Liver (tissue), 9 donors: Measurements from ENCODE around the gene IFNA4. TPM values are rescaled to one million over a fixed set of nuclear protein-coding genes. Genes with fewer than 3 reads are reported as not detected.
"Not testable (repeated sequence)": the region's sequence is repeated elsewhere in the genome, so short reads cannot be mapped to it uniquely, and the experiment has no call there.

ENCODE experiments used
- DNase-seq: peaks from one replicate; pipeline ENCODE4 v3.0.0-alpha.2; 2017; ENCODE audit warnings: low spot score
- H3K27ac ChIP-seq, 2 donors: one replicate each; pipeline ENCODE4 v1.7.0; 2013; ENCODE audit warnings: inconsistent platforms in 2 of 2, low read length in 2 of 2, control low read depth in 1 of 2, low read depth in 1 of 2, mild to moderate bottlenecking in 1 of 2
- H3K27me3 ChIP-seq, 4 donors: one replicate each; pipeline versions ENCODE4 v1.6.1 to v1.7.0; 2013; ENCODE audit warnings: low read length in 3 of 4, inconsistent platforms in 1 of 4, mild to moderate bottlenecking in 1 of 4, moderate library complexity in 1 of 4; ENCODE audit not compliant: control insufficient read depth in 4 of 4, insufficient read depth in 4 of 4
- H3K36me3 ChIP-seq, 4 donors: one replicate each; pipeline versions ENCODE4 v1.6.1 to v1.7.0; 2013; ENCODE audit warnings: low read length in 3 of 4, mild to moderate bottlenecking in 3 of 4, low read depth in 1 of 4, moderate library complexity in 1 of 4; ENCODE audit not compliant: control insufficient read depth in 4 of 4, insufficient read depth in 3 of 4
- H3K4me1 ChIP-seq, 4 donors: one replicate each; pipeline versions ENCODE4 v1.6.1 to v1.7.0; 2013; ENCODE audit warnings: low read length in 3 of 4, mild to moderate bottlenecking in 3 of 4, moderate library complexity in 1 of 4; ENCODE audit not compliant: control insufficient read depth in 4 of 4, insufficient read depth in 4 of 4
- H3K4me3 ChIP-seq, 3 donors: one replicate each; pipeline versions ENCODE4 v1.6.1 to v1.7.0; 2013; ENCODE audit warnings: low read length in 3 of 3, control low read depth in 1 of 3, low read depth in 1 of 3, mild to moderate bottlenecking in 1 of 3
- H3K9ac ChIP-seq, 2 donors: one replicate each; pipeline ENCODE4 v1.7.0; 2013; ENCODE audit warnings: low read length in 2 of 2, mild to moderate bottlenecking in 2 of 2, moderate library complexity in 2 of 2, control low read depth in 1 of 2, low read depth in 1 of 2
- H3K9me3 ChIP-seq, 4 donors: one replicate each; pipeline versions ENCODE4 v1.6.1 to v1.7.0; 2013; ENCODE audit warnings: low read length in 3 of 4; ENCODE audit not compliant: control insufficient read depth in 4 of 4
- EGR1 ChIP-seq, 2 donors: IDR thresholded peaks; 2 replicates each; pipeline ENCODE4 v1.6.1; 2016 to 2018; ENCODE audit warnings: antibody characterized with exemption in 2 of 2, low read depth in 2 of 2
- HNF4A ChIP-seq, 2 donors: conservative IDR thresholded peaks; 2 replicates each; pipeline ENCODE4 v1.6.1; 2016; ENCODE audit warnings: antibody characterized with exemption in 2 of 2, mild to moderate bottlenecking in 2 of 2
- JUND ChIP-seq, 2 donors: IDR thresholded peaks; 2 replicates each; pipeline ENCODE4 v1.6.1; 2016; ENCODE audit warnings: antibody characterized with exemption in 2 of 2
- RAD21 ChIP-seq, 2 donors: IDR thresholded peaks; 2 replicates each; pipeline ENCODE4 v1.6.1; 2016; ENCODE audit warnings: antibody characterized with exemption in 2 of 2, mild to moderate bottlenecking in 2 of 2
- TAF1 ChIP-seq: conservative IDR thresholded peaks from 2 replicates; pipeline ENCODE4 v1.6.1; 2016; ENCODE audit warnings: antibody characterized with exemption, mild to moderate bottlenecking
- YY1 ChIP-seq: IDR thresholded peaks from 2 replicates; pipeline ENCODE4 v1.6.1; 2016; ENCODE audit warnings: antibody characterized with exemption, mild to moderate bottlenecking
- WGBS: extraction: QIAGEN DNeasy Blood & Tissue Kit; methylation state at CpG from one replicate; pipeline ENCODE4 v1.1.7; 2013; 5-methylcytosine and 5-hydroxymethylcytosine counted together
- polyA plus RNA-seq, 2 donors: library from polyadenylated mRNA; stranded (reverse) in 1 of 2; unstranded in 1 of 2; fragments of 200-250 nt in 1 of 2; fragments of >200 nt in 1 of 2; fragmentation: Nextera tagmentation in 1 of 2; extraction: Ambion mirVana in 1 of 2; gene quantifications; one replicate each; pipeline versions ENCODE4 v1.2.1 to v1.2.3, GENCODE V29; 2013 to 2015
- total RNA-seq, 2 donors: library from RNA; depleted of rRNA; stranded (reverse); fragments of >200 nt; gene quantifications; one replicate each; pipeline ENCODE4 v1.2.3, GENCODE V29; 2014
- TF ChIP-seq, protein P1 (sequence below): fragments of 150-350 bp; IDR thresholded peaks from 2 replicates; pipeline ENCODE4 v1.5.1; 2017; ENCODE audit warnings: improper control_type of control experiment, low read depth, low read length; ENCODE audit not compliant: missing input control
- TF ChIP-seq, protein P2 (sequence below): IDR thresholded peaks from 2 replicates; pipeline ENCODE4 v1.6.1; 2016; ENCODE audit warnings: antibody characterized with exemption
- TF ChIP-seq, protein P3 (sequence below): IDR thresholded peaks from 2 replicates; pipeline ENCODE4 v1.6.1; 2016; ENCODE audit warnings: antibody characterized with exemption, mild to moderate bottlenecking
- donor health status: healthy.
- donor health status: healthy.
- donor health status: healthy.
- donor health status: healthy.
- donor health status: healthy.

The IFNA4 gene
- total and polyA plus RNA-seq, 4 donors: not detected

DNA sequence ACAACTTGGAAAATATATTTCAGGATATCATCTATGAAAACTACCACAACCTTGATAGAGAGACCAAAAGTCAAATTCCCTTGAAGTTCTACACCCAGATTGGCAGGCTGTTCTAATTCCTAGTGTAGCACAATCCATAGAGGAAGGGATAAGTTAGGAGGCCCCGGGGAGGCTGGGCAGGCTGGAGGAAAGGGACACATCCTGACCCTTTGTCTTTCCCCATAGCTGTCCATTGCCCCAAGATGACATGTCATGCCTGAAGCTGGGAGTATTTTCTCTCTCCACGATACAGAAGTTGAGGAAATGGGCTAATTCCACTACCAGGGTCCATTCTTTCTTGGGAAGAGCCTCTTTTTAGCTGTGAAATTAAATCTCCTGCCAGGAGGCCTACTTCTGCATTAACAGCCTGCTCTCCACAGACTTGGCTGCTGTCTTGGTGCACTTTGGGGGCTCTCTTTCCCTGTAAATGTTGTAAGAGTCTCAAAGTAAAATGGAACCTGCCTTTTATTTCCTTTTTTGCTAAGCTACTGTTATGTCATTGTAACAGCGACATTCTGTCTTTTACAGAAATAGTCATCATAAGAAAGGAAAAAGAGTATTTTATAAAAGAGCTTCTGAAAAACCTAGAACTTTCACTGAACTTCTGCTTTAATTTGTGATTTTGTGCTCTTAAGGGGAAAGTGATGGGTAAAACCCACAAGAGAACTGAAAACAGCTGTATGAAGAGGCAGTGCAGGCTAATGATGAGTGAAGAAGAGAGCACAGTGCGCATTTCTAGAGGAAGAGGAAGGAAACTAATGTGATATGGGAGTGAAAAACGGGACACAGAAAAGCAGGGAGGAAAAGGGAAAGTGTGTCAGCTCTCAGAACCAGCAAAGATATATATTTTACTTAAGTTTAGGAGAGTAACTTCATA lies 26.3 kb upstream of the IFNA4 start:
- not testable (repeated sequence) for H3K4me3 ChIP-seq, H3K9ac ChIP-seq, H3K27ac ChIP-seq, H3K4me1 ChIP-seq, DNase-seq, H3K9me3 ChIP-seq, H3K36me3 ChIP-seq, H3K27me3 ChIP-seq
- TF ChIP-seq HNF4A (conservative IDR thresholded peaks at IDR 0.05) (peak in 1 of 2 donors; percentile 16), RAD21 (IDR thresholded peaks at IDR 0.05) (peak; percentile 27 to 36)
- WGBS: 41% methylated on average over 5 of the region's 5 CpGs

DNA sequence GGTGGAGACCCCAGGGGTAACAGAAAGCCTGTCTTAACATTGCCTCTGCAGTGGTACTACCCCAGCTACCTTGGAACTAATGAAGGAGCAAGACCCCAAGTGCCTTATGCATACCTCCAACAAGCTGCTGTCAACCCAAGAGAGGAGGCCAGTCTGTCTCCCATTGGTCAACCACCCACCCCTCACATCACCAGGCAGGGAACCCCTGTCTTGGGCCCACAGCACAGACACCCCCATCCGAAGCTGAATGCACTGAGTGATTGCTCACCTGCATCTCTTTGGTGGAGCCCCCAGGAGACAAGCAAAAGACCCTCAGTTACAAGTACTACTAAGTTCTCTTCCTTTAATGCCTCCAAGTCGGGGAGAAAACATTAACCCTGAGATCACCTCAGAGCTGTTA lies 24.8 kb upstream of the IFNA4 start:
- not testable (repeated sequence) for DNase-seq
- WGBS: 63% methylated on average over 2 of the region's 2 CpGs

DNA sequence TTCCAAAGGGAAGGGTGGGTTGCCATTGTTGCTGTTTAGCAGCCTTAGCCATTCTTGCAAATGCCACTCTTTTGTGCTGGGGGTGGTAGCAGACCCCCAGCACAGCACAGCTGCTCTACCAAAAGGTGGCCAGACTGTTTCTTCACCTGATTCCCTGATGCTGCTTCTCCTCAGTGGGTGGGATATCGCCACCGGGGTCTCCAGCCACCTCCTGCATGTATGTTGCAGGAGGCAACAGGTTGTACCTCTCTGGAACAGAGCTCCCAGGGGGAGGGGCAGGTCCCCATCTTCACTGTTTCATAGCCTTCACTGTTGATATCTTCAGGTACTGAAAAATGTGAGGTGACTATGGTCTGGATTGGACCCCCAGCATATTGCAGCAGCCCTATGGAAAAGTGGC lies 23.4 kb upstream of the IFNA4 start:
- not testable (repeated sequence) for H3K4me1 ChIP-seq, H3K9ac ChIP-seq, DNase-seq, H3K9me3 ChIP-seq, H3K36me3 ChIP-seq, H3K27me3 ChIP-seq, H3K4me3 ChIP-seq, H3K27ac ChIP-seq
- WGBS: 76% methylated on average over 2 of the region's 2 CpGs

More for the DNA sequence above, 24.8 kb upstream of the IFNA4 start:
- not testable (repeated sequence) for H3K9ac ChIP-seq, H3K27me3 ChIP-seq, H3K27ac ChIP-seq, H3K9me3 ChIP-seq, H3K4me1 ChIP-seq, H3K4me3 ChIP-seq, H3K36me3 ChIP-seq

DNA sequence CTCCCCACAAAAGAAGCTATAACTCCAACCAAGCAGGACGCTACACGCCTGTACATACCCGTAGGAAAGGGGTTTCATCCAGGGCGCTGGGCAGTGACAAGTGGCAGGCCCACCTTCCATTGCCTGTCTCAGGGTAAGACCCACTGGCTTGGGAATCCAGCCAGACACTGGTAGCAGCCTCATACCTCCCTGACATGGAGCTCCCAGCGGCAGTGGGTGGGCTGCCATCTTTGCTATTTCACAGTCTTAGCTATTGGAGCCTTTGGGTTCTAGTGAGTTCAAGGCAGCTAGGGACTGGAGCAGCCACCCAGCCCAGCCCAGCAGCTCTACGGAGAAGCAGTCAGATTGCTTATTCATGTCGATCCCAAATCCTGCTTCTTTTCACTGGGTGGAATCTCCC lies 22.9 kb upstream of the IFNA4 start:
- DNase-seq: no peak
- TF ChIP-seq TAF1 (no peak), JUND (IDR thresholded peaks at IDR 0.05) (no peak), YY1 (no peak), EGR1 (IDR thresholded peaks at IDR 0.05; ENCODE audit: low read depth in 2 of 2) (no peak)
- TF ChIP-seq, protein P1, sequence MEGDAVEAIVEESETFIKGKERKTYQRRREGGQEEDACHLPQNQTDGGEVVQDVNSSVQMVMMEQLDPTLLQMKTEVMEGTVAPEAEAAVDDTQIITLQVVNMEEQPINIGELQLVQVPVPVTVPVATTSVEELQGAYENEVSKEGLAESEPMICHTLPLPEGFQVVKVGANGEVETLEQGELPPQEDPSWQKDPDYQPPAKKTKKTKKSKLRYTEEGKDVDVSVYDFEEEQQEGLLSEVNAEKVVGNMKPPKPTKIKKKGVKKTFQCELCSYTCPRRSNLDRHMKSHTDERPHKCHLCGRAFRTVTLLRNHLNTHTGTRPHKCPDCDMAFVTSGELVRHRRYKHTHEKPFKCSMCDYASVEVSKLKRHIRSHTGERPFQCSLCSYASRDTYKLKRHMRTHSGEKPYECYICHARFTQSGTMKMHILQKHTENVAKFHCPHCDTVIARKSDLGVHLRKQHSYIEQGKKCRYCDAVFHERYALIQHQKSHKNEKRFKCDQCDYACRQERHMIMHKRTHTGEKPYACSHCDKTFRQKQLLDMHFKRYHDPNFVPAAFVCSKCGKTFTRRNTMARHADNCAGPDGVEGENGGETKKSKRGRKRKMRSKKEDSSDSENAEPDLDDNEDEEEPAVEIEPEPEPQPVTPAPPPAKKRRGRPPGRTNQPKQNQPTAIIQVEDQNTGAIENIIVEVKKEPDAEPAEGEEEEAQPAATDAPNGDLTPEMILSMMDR: no peak
- TF ChIP-seq, protein P2, sequence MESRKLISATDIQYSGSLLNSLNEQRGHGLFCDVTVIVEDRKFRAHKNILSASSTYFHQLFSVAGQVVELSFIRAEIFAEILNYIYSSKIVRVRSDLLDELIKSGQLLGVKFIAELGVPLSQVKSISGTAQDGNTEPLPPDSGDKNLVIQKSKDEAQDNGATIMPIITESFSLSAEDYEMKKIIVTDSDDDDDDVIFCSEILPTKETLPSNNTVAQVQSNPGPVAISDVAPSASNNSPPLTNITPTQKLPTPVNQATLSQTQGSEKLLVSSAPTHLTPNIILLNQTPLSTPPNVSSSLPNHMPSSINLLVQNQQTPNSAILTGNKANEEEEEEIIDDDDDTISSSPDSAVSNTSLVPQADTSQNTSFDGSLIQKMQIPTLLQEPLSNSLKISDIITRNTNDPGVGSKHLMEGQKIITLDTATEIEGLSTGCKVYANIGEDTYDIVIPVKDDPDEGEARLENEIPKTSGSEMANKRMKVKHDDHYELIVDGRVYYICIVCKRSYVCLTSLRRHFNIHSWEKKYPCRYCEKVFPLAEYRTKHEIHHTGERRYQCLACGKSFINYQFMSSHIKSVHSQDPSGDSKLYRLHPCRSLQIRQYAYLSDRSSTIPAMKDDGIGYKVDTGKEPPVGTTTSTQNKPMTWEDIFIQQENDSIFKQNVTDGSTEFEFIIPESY: no peak
- TF ChIP-seq, protein P3, sequence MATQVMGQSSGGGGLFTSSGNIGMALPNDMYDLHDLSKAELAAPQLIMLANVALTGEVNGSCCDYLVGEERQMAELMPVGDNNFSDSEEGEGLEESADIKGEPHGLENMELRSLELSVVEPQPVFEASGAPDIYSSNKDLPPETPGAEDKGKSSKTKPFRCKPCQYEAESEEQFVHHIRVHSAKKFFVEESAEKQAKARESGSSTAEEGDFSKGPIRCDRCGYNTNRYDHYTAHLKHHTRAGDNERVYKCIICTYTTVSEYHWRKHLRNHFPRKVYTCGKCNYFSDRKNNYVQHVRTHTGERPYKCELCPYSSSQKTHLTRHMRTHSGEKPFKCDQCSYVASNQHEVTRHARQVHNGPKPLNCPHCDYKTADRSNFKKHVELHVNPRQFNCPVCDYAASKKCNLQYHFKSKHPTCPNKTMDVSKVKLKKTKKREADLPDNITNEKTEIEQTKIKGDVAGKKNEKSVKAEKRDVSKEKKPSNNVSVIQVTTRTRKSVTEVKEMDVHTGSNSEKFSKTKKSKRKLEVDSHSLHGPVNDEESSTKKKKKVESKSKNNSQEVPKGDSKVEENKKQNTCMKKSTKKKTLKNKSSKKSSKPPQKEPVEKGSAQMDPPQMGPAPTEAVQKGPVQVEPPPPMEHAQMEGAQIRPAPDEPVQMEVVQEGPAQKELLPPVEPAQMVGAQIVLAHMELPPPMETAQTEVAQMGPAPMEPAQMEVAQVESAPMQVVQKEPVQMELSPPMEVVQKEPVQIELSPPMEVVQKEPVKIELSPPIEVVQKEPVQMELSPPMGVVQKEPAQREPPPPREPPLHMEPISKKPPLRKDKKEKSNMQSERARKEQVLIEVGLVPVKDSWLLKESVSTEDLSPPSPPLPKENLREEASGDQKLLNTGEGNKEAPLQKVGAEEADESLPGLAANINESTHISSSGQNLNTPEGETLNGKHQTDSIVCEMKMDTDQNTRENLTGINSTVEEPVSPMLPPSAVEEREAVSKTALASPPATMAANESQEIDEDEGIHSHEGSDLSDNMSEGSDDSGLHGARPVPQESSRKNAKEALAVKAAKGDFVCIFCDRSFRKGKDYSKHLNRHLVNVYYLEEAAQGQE: no peak
- no peaks in the 10 kb centered on the region for H3K4me1 ChIP-seq
- H3K27me3 ChIP-seq: no peaks in the 10 kb centered on the region
- 91% methylated on average over 7 of the region's 7 CpGs for WGBS
- H3K4me3 ChIP-seq: no peak overlapping the region
- no peaks in the 10 kb centered on the region for H3K36me3 ChIP-seq
- H3K9ac ChIP-seq: no peak overlapping the region
- no peaks in the 10 kb centered on the region for H3K9me3 ChIP-seq
- no peak overlapping the region for H3K27ac ChIP-seq

DNA sequence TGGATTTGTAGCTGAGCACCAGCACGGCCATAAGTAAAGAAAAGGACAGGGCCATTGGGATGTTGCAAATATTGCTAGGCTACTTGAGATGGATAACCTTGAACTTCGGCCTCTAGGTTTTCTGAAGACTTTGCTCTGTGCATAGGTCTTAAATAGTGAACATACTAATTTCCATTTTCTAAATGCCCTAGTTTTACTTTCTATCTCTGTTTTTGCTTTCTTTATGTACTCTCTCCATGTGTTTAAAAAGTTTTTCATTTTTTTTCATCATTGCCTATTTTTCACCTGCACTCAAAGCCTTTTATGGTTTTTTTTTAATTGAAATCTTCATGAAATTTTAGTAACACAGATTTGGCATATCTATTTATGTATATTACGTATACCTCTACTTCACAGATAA lies 19.7 kb upstream of the IFNA4 start, which contains the start of gene IFNA10:
TSS of gene IFNA10 (minus strand) at position 101 of the 400 bp plus-strand sequence. CDS start at position 55, 46 bp downstream.
- H3K36me3 ChIP-seq, H3K4me1 ChIP-seq, H3K4me3 ChIP-seq, H3K9me3 ChIP-seq, H3K27me3 ChIP-seq, H3K27ac ChIP-seq, DNase-seq, H3K9ac ChIP-seq: not testable (repeated sequence)
- WGBS: 68% methylated on average over 3 of the region's 3 CpGs
